Suprapubic skin (tissue), 4 donors: ENCODE data around the gene ANK2. TPM values are rescaled to one million over a fixed set of nuclear protein-coding genes. Genes with fewer than 3 reads are reported as not detected.
A peak's percentile ranks its signal among the peaks of the same experiment; 100 is the strongest.

Experiments used
- DNase-seq, 2 donors: peaks; one replicate each; pipeline ENCODE4 v3.0.0-alpha.2; 2019; ENCODE audit warnings: low spot score in 2 of 2
- H3K27ac ChIP-seq: fragments of 200-600 bp; sonication (generic); one replicate; pipeline ENCODE4 v1.5.1; 2019
- H3K27me3 ChIP-seq: fragments of 200-600 bp; sonication (generic); one replicate; pipeline ENCODE4 v1.5.1; 2019
- H3K36me3 ChIP-seq: fragments of 200-600 bp; sonication (generic); one replicate; pipeline ENCODE4 v1.5.1; 2019
- H3K4me1 ChIP-seq: fragments of 200-600 bp; sonication (generic); one replicate; pipeline ENCODE4 v1.5.1; 2019
- H3K4me3 ChIP-seq: fragments of 200-600 bp; sonication (generic); one replicate; pipeline ENCODE4 v1.5.1; 2019; ENCODE audit warnings: mild to moderate bottlenecking
- H3K9me3 ChIP-seq: fragments of 200-600 bp; sonication (generic); one replicate; pipeline ENCODE4 v1.5.1; 2019
- EP300 ChIP-seq: sonication (generic); formaldehyde crosslinking; IDR thresholded peaks from one replicate; pipeline ENCODE4 v1.6.1; 2017; ENCODE audit warnings: antibody characterized with exemption
- POLR2A ChIP-seq, 2 donors: fragments of 450-650 bp; IDR thresholded peaks; one replicate each; pipeline ENCODE4 v1.6.1; 2017; ENCODE audit warnings: antibody characterized with exemption in 2 of 2, mild to moderate bottlenecking in 2 of 2, moderate library complexity in 2 of 2
- POLR2AphosphoS5 ChIP-seq, 3 donors: sonication (generic); formaldehyde crosslinking; IDR thresholded peaks; one replicate each; pipeline ENCODE4 v1.6.1; 2017; ENCODE audit warnings: antibody characterized with exemption in 3 of 3
- WGBS: methylation state at CpG from one replicate; pipeline ENCODE4 v1.1.5; 2018; 5-methylcytosine and 5-hydroxymethylcytosine counted together
- total RNA-seq, 4 donors: library from RNA; depleted of rRNA; stranded (reverse); fragments of >200 nt; gene quantifications; one replicate each; pipeline ENCODE4 v1.1.0, GENCODE V29; 2016
- TF ChIP-seq, protein P1 (sequence below), 2 donors: fragments of 200-600 bp in 1 of 2; fragments of 450-650 bp in 1 of 2; sonication (generic) in 1 of 2; IDR thresholded peaks; one replicate each; pipeline ENCODE4 v1.5.1; 2016 to 2019; ENCODE audit warnings: antibody characterized with exemption in 2 of 2, mild to moderate bottlenecking in 1 of 2, moderate library complexity in 1 of 2

ANK2 gene
- total RNA-seq, 4 donors from 2014 or later: 7.7 to 15.2 (median 11.2) TPM

DNA sequence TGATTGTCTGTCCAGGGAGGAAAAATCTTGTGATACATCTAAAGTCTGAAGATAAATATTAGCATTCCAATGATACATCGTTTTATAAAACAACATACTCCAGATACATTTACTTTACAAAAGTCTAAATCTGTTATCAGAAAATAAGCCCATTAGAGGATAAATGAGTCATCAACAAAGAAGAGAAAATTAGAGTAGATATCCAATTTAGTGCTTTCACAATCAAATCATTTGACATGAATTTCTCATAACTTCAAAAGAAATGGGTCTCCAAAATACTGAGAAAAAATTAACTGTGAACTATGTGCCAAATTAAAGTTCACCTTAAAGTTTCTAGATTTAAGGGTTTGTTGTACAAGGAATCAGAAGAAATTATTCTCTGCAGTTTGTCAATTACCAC lies 213.8 kb downstream of the ANK2 start:
- DNase-seq: no peak
- Histone ChIP-seq H3K4me3 (no peak overlapping the region), H3K27ac (no peak overlapping the region), H3K4me1 (no peaks in the 10 kb centered on the region), H3K36me3 (no peaks in the 10 kb centered on the region), H3K27me3 (no peaks in the 10 kb centered on the region), H3K9me3 (no peaks in the 10 kb centered on the region)
- TF ChIP-seq, protein P1, sequence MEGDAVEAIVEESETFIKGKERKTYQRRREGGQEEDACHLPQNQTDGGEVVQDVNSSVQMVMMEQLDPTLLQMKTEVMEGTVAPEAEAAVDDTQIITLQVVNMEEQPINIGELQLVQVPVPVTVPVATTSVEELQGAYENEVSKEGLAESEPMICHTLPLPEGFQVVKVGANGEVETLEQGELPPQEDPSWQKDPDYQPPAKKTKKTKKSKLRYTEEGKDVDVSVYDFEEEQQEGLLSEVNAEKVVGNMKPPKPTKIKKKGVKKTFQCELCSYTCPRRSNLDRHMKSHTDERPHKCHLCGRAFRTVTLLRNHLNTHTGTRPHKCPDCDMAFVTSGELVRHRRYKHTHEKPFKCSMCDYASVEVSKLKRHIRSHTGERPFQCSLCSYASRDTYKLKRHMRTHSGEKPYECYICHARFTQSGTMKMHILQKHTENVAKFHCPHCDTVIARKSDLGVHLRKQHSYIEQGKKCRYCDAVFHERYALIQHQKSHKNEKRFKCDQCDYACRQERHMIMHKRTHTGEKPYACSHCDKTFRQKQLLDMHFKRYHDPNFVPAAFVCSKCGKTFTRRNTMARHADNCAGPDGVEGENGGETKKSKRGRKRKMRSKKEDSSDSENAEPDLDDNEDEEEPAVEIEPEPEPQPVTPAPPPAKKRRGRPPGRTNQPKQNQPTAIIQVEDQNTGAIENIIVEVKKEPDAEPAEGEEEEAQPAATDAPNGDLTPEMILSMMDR (IDR thresholded peaks at IDR 0.05): no peak
- TF ChIP-seq EP300 (no peak), POLR2AphosphoS5 (IDR thresholded peaks at IDR 0.05) (no peak), POLR2A (IDR thresholded peaks at IDR 0.05) (no peak)
- WGBS: 65% methylated on average over 1 of the region's 1 CpG

DNA sequence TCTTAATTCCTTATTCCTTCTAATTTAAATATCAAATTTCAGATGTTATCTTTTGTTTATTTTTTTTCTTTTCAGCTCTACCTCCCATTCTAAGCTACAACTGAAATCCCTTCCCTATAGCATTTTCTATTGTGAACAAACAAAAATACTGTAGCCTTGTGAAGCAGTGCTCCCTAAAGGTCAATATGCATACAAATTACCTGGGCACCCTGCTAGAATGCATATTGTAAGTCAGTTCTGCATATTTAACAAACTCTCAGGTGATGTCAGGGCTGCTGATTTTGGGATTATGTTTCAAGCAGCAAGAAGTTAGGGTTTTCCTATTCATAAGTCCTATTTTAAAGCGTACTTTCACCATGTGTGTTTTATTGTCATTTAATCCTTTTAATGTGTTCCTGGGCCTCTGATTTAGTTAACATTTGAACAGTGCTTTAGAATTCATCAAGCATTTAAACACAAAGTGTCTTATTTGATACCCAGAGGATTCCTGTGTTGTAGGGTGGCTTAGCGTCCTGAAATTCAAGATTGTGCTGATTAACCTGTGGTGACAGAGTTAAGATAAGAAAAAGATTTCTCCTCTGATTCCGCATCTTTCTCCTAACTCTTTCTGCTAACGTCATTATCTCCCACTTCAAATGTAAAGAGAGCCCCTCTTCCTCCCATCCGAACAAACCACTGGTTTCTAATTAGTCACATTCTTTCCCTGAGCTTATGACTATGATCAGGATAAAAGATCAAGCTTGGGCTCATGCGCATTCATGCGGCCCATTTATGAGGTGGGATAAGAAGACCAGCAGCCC lies 221.3 kb downstream of the ANK2 start:
- 81% methylated on average over 7 of the region's 7 CpGs for WGBS
- Histone ChIP-seq H3K27me3 (no peaks in the 10 kb centered on the region), H3K27ac (no peak overlapping the region), H3K36me3 (no peaks in the 10 kb centered on the region), H3K4me3 (no peak overlapping the region), H3K4me1 (no peaks in the 10 kb centered on the region), H3K9me3 (no peaks in the 10 kb centered on the region)
- TF ChIP-seq, protein P1 (IDR thresholded peaks at IDR 0.05): no peak
- TF ChIP-seq POLR2A (IDR thresholded peaks at IDR 0.05) (no peak), EP300 (no peak), POLR2AphosphoS5 (IDR thresholded peaks at IDR 0.05) (no peak)
- DNase-seq: no peak

DNA sequence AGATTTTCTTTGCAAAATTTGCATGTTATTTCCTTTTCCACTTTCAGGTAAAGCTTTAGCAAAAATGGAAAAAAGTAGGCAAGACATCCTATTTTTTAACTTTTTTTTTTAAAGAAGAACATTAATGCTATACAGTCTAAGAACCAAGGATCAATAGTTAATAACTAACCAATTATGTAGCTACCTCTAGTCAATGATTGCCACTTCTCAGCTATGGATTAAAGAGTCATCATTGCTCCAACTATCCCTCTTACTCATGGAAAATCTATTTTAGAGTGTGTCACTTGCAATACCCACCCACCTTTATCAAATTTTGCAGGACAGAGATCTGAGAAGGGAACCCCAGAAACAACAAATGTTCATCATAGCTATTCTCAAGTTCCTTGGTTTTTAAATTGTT lies 223.1 kb downstream of the ANK2 start:
- Histone ChIP-seq H3K27me3 (no peaks in the 10 kb centered on the region), H3K4me1 (no peaks in the 10 kb centered on the region), H3K9me3 (no peaks in the 10 kb centered on the region), H3K27ac (no peak overlapping the region), H3K4me3 (no peak overlapping the region), H3K36me3 (no peaks in the 10 kb centered on the region)
- TF ChIP-seq EP300: no peak
- no peak for TF ChIP-seq POLR2AphosphoS5 (IDR thresholded peaks at IDR 0.05)
- TF ChIP-seq, protein P1 (IDR thresholded peaks at IDR 0.05): no peak
- no peak for TF ChIP-seq POLR2A (IDR thresholded peaks at IDR 0.05)
- DNase-seq: no peak

DNA sequence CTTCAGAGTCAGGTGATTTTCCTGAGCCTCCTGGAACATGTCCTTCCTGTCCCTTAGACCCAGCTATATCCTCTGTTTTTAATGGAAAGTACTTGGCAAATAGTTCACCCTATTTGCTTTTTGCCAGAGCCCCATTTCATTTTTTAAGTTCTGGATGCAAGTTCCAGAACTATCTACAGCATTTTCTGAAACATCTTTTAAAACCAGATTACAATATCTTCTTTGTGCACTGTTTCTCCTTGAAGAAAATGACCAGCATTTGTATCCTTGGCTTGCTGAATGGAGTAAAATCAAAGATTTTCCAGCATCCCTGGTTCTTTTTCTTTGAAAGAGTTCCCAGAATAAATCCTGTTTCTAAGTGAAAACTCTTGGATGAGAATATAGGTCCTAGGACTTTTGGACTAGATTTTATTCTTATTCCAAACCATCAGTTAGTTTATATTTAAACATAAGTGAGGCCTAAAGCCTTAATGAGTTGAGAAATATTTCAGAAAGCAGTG lies 224.3 kb downstream of the ANK2 start:
- Histone ChIP-seq H3K36me3 (no peaks in the 10 kb centered on the region), H3K9me3 (no peaks in the 10 kb centered on the region), H3K27ac (no peak overlapping the region), H3K4me3 (no peak overlapping the region), H3K4me1 (peaks cover 3% of the 10 kb centered on the region), H3K27me3 (no peaks in the 10 kb centered on the region)
- DNase-seq: no peak
- TF ChIP-seq EP300: no peak
- TF ChIP-seq POLR2A (IDR thresholded peaks at IDR 0.05): no peak
- no peak for TF ChIP-seq POLR2AphosphoS5 (IDR thresholded peaks at IDR 0.05)
- TF ChIP-seq, protein P1 (IDR thresholded peaks at IDR 0.05): no peak

DNA sequence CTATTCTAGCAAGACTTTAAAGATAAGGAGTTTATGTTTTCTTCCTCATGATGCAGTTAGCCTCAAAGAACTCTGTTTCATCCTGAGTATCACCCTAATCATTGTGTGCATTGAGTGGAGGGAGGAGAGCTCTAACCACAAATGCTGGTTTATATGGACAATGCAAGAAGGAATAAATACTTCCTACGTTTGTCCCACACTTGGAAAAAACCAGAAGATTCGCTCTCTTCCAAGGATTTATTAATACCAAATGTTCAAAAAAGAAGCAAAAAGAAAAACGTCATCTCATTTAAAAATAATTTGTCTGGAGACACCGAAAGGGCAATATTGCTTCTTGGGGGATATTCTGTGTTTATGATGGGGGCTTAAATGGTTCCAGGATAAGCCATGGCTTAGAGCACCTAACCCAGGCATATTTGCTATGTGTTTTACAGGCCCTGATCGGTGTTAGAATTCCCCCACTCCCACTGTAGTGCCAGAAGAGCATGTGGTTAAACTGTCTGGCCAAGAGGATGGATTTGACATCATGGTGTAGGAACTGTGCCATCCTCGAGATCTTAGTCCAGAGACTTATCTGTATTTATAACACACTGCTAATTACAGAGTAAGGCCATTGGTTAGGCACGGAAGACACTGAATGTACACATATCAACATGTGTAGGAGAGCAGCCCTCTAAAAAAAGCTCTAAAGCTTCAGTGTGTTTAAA lies 227.2 kb downstream of the ANK2 start:
- 49% methylated on average over 7 of the region's 7 CpGs for WGBS
- H3K27me3 ChIP-seq: no peaks in the 10 kb centered on the region
- peaks cover 3% of the 10 kb centered on the region for H3K4me1 ChIP-seq
- DNase-seq: no peak
- no peak overlapping the region for H3K4me3 ChIP-seq
- peak overlapping the region; percentile 65 for H3K27ac ChIP-seq
- H3K9me3 ChIP-seq: no peaks in the 10 kb centered on the region
- TF ChIP-seq EP300 (no peak), POLR2A (IDR thresholded peaks at IDR 0.05) (no peak), POLR2AphosphoS5 (IDR thresholded peaks at IDR 0.05) (no peak)
- TF ChIP-seq, protein P1 (IDR thresholded peaks at IDR 0.05): no peak
- no peaks in the 10 kb centered on the region for H3K36me3 ChIP-seq
